ENCODE results near the gene RNF14. TPM values are rescaled to one million over a fixed set of nuclear protein-coding genes. Genes with fewer than 3 reads are reported as not detected.
"Not testable (repeated sequence)": the region's sequence is repeated elsewhere in the genome, so short reads cannot be mapped to it uniquely, and the experiment has no call there.

The RNF14 gene, protein sequence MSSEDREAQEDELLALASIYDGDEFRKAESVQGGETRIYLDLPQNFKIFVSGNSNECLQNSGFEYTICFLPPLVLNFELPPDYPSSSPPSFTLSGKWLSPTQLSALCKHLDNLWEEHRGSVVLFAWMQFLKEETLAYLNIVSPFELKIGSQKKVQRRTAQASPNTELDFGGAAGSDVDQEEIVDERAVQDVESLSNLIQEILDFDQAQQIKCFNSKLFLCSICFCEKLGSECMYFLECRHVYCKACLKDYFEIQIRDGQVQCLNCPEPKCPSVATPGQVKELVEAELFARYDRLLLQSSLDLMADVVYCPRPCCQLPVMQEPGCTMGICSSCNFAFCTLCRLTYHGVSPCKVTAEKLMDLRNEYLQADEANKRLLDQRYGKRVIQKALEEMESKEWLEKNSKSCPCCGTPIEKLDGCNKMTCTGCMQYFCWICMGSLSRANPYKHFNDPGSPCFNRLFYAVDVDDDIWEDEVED
- 10 to 100 TPM; 29.0 to 33.9 TPM for total RNA-seq

- Mint-ChIP-seq H3K27me3 (no peaks in the 10 kb centered on the region), H3K9me3 (no peaks in the 10 kb centered on the region), H3K36me3 (peaks cover 10% of the 10 kb centered on the region), H3K4me3 (peak within 1 kb of the TSS; percentile 97), H3K27ac (peak within 1 kb of the TSS; percentile 97), H3K4me1 (peaks cover 25% of the 10 kb centered on the region)
- peak; percentile 97 for DNase-seq
- peak; percentile 95 for ATAC-seq (ENCODE audit: low read depth)
- POLR2A ChIA-PET = interaction anchor here (0.5 to 3.3 kb wide), 35 partner anchors 9 to 553 kb away, joined by 3 to 52 read pairs (median 6); partner anchors contain the start of genes DELE1, FCHSD1, GNPDA1 and HDAC3
Measured at GRCh38 chr5:141968914-141969608, at the start of gene RNF14. TSS of gene RNF14 (plus strand) at chr5:141969105. CDS start at chr5:141973589, 4,484 bp downstream.

DNA sequence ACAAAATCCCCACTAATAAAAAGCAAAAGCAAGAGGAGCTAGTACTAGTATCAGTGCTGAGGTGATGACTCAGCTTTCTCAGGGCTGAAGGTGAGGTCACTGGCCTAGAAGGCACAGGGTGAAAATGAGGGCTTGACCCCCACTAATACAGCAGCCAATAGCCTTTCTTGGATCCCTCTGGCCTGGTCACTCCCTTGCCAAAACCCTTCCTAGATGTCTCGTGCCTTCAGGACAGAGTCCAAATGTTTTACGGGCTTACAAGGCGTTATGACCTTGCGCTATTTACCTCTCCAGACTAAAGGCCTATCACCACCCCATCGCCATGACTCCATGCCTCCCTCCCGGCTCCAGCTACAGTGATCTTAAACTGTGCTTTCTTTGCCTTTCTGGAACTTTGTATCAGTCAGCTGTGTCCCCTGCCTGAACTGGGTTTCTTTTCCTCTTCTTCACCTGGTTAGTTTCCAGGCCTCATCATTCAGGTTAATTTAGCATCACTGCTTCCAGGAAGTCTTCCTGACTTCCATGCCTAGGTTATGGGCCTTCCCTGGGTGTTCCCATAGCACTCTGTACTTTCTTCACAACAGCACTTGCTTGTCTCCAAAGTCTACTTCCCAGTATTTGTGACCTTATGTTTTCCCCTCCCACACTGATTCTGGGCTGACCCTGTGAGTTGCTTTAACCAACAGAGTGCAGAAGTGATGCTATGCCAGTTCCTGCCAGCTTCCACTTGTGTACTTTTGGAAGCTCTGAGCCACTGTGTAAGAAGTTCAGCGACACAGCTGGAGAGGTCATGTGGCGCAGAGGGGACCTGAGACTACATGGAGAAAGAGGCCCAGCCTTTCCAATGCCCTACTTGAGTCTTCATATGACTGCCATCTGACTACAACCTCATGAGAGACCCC lies 49.4 kb upstream of the RNF14 start:
- H3K9me3 Mint-ChIP-seq = no peaks in the 10 kb centered on the region
- DNase-seq = no peak
- no peak overlapping the region for H3K4me3 Mint-ChIP-seq
- POLR2A ChIA-PET = interaction anchor here (1.6 kb wide), 1 partner anchor 49 kb away, joined by 4 read pairs; the partner anchor contains the start of gene RNF14
- peaks cover 2% of the 10 kb centered on the region for H3K36me3 Mint-ChIP-seq
- peaks cover 16% of the 10 kb centered on the region for H3K27me3 Mint-ChIP-seq
- peaks cover 8% of the 10 kb centered on the region for H3K4me1 Mint-ChIP-seq
- peak overlapping the region; percentile 26 for H3K27ac Mint-ChIP-seq
- ATAC-seq (ENCODE audit: low read depth) = no peak

DNA sequence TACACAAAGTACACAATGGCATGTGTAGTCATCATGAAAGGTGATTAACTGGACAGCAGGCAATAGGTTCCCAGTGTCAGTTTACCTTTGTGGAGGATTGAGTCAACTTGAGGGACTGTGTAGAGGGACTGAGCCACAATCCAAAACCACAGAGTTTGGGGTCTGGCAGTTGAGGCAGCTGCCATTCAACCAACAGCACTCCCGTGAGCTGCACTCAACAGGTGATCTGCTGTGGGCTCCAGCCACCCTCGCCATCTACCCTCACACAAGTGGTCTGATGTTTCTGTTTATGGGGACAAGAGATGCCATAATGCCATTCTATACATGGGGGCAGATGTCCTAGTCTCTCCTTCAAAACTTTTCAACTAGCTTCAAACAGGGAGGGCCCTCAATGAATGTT lies 48.1 kb upstream of the RNF14 start:
- no peak overlapping the region for H3K4me3 Mint-ChIP-seq
- H3K36me3 Mint-ChIP-seq = peaks cover 8% of the 10 kb centered on the region

DNA sequence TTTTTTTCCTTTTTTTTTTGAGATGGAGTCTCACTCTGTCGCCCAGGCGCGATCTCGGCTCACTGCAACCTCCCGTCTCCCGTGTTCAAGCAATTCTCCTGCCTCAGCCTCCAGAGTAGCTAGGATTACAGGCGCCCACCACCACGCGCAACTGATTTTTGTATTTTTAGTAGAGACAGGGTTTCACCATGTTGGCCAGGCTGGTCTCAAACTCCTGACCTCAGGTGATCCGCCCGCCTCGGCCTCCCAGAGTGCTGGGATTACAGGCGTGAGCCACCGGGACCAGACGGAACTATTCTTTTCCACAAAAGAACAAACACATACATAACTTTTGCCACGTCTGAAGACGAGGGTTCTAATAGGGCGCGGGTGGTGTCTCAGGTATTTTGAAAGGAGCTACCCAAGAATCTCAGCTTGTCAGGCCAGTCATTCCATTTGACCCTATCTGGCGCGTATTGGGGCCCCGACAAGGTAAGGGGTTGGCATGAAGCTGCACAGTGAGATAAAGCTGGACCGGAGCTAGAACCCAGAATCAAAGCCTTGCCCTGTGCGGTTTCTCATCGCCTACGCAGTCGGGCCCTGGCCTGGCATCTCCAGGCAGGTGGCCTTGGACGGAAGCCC lies 46.0 kb upstream of the RNF14 start:
- POLR2A ChIA-PET = interaction anchor here (0.5 to 3.2 kb wide), 14 partner anchors 9 to 499 kb away, joined by 3 to 34 read pairs (median 4); partner anchors contain the start of genes FCHSD1, PCDH12, RELL2 and RNF14
- ATAC-seq (ENCODE audit: low read depth) = peak; percentile 4

More for the DNA sequence above, 48.1 kb upstream of the RNF14 start:
- Mint-ChIP-seq H3K27ac (no peak overlapping the region), H3K4me1 (peaks cover 5% of the 10 kb centered on the region), H3K27me3 (peaks cover 6% of the 10 kb centered on the region), H3K9me3 (no peaks in the 10 kb centered on the region)
- ATAC-seq (ENCODE audit: low read depth) = no peak
- no peak for DNase-seq
- POLR2A ChIA-PET = interaction anchor here (1.6 kb wide), 1 partner anchor 48 kb away, joined by 4 read pairs; the partner anchor contains the start of gene RNF14

GRCh38 chr5:141923448-141924313 lies 45.2 kb upstream of the RNF14 start, which contains the start of gene DELE1:
TSS of gene DELE1 (plus strand) at chr5:141923871. CDS start at chr5:141923942, 71 bp downstream.
- DNase-seq = peak; percentile 91
- peak; percentile 98 for ATAC-seq (ENCODE audit: low read depth)
- H3K4me1 Mint-ChIP-seq = peaks cover 12% of the 10 kb centered on the region
- peak within 1 kb of the TSS; percentile 94 for H3K4me3 Mint-ChIP-seq
- peak within 1 kb of the TSS; percentile 92 for H3K27ac Mint-ChIP-seq
- POLR2A ChIA-PET = interaction anchor here (1.0 to 3.2 kb wide), 12 partner anchors 9 to 287 kb away, joined by 3 to 34 read pairs (median 4); partner anchors contain the start of genes FCHSD1, PCDH12, RELL2 and RNF14
- peaks cover 12% of the 10 kb centered on the region for H3K36me3 Mint-ChIP-seq
- no peaks in the 10 kb centered on the region for H3K27me3 Mint-ChIP-seq
- no peaks in the 10 kb centered on the region for H3K9me3 Mint-ChIP-seq

More for the DNA sequence above, 46.0 kb upstream of the RNF14 start:
- Mint-ChIP-seq H3K4me1 (peaks cover 12% of the 10 kb centered on the region), H3K27ac (peak overlapping the region; percentile 92), H3K4me3 (peak overlapping the region; percentile 94)
- not testable (repeated sequence) for H3K27me3 Mint-ChIP-seq, H3K36me3 Mint-ChIP-seq, H3K9me3 Mint-ChIP-seq, DNase-seq

- POLR2A ChIA-PET = no interaction called here
- Mint-ChIP-seq H3K27me3 (no peaks in the 10 kb centered on the region), H3K4me1 (peaks cover 14% of the 10 kb centered on the region), H3K27ac (no peak overlapping the region), H3K36me3 (peaks cover 21% of the 10 kb centered on the region), H3K4me3 (no peak overlapping the region), H3K9me3 (no peaks in the 10 kb centered on the region)
- no peak for ATAC-seq (ENCODE audit: low read depth)
- no peak for DNase-seq
Measured at GRCh38 chr5:141926434-141926833, 42.5 kb upstream of the RNF14 start.

GRCh38 chr5:141928051-141928450 lies 40.9 kb upstream of the RNF14 start:
- DNase-seq (no peak), ATAC-seq (ENCODE audit: low read depth) (no peak)
- Mint-ChIP-seq H3K27me3 (no peaks in the 10 kb centered on the region), H3K4me1 (peaks cover 13% of the 10 kb centered on the region), H3K9me3 (no peaks in the 10 kb centered on the region), H3K4me3 (no peak overlapping the region), H3K27ac (no peak overlapping the region), H3K36me3 (peaks cover 22% of the 10 kb centered on the region)
- POLR2A ChIA-PET = no interaction called here

DNA sequence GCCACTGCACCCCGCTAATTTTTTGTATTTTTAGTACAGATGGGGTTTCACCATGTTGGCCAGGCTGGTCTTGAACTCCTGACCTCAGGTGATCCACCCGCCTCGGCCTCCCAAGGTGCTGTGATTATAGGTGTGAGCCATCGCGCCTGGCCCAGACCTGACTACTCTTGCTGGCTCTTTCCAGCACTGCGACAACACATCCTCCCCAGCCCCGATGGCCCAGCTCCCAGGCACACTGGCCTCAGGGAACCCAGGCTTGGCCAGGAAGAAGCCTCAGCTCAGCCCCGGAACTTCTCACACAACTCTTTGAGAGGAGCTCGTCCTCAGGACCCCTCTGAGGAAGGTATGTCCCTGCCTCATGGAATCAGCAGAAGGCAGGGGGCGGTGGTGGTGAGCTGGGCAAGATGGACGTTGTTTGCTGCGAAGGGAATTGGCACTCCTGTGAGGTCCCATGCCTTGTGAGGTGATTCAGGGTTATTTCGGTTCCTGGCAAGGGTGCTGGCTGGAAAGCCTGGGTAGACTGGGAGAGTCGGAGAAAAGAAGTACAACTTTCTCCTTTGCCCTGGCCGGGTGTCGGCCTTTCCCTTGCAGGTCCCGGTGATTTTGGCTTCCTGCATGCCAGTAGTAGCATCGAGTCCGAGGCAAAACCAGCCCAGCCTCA lies 39.4 kb upstream of the RNF14 start:
- Mint-ChIP-seq H3K36me3 (peaks cover 23% of the 10 kb centered on the region), H3K27me3 (no peaks in the 10 kb centered on the region), H3K27ac (no peak overlapping the region), H3K9me3 (no peaks in the 10 kb centered on the region), H3K4me3 (no peak overlapping the region), H3K4me1 (peaks cover 9% of the 10 kb centered on the region)
- ATAC-seq (ENCODE audit: low read depth) (no peak), DNase-seq (no peak)
- POLR2A ChIA-PET = no interaction called here

DNA sequence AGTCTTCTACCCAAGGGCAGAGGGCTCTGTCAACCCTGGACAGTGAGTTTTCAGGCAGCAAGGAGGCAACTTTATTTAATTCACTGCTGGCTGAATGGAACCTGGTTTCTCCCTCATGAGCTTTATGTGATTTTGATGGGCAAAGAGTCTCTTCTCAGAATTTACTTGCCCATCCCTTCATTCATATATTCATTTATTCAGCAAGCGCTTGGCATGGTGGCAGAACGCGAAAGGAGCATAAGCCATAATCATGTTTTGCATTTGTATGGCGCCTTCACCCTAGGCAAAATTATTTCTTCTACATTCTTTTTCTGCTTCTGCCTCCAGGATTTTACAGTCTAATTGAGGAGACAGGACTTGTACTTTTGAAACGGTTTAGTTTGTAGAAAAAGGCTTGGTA lies 37.2 kb upstream of the RNF14 start:
- ATAC-seq (ENCODE audit: low read depth) (no peak), DNase-seq (no peak)
- H3K36me3 Mint-ChIP-seq = peaks cover 22% of the 10 kb centered on the region
- no peak overlapping the region for H3K4me3 Mint-ChIP-seq
- H3K9me3 Mint-ChIP-seq = no peaks in the 10 kb centered on the region
- H3K27me3 Mint-ChIP-seq = no peaks in the 10 kb centered on the region
- no peak overlapping the region for H3K27ac Mint-ChIP-seq
- H3K4me1 Mint-ChIP-seq = peaks cover 9% of the 10 kb centered on the region
- POLR2A ChIA-PET = no interaction called here

DNA sequence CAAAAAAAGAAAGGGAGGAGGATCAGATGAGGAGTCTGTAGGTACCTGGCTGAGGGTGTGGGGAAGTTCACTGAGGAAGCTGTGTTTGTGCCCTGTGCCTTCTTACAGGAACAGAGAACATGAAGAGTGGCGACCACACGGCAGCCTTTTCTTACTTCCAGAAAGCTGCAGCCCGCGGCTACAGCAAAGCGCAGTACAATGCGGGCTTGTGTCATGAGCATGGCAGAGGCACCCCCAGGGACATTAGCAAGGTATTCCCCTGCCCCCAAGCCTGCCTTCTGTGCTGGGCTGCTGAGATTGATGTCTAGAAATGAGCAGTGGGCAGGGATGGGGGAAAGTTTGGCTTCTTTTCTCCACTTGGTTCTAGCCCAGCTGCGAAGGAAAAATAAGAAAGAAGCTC lies 35.8 kb upstream of the RNF14 start:
- no peak for DNase-seq
- ATAC-seq (ENCODE audit: low read depth) = no peak
- Mint-ChIP-seq H3K27me3 (no peaks in the 10 kb centered on the region), H3K4me3 (no peak overlapping the region), H3K9me3 (no peaks in the 10 kb centered on the region), H3K27ac (no peak overlapping the region), H3K36me3 (peaks cover 19% of the 10 kb centered on the region), H3K4me1 (peaks cover 2% of the 10 kb centered on the region)
- POLR2A ChIA-PET = no interaction called here

DNA sequence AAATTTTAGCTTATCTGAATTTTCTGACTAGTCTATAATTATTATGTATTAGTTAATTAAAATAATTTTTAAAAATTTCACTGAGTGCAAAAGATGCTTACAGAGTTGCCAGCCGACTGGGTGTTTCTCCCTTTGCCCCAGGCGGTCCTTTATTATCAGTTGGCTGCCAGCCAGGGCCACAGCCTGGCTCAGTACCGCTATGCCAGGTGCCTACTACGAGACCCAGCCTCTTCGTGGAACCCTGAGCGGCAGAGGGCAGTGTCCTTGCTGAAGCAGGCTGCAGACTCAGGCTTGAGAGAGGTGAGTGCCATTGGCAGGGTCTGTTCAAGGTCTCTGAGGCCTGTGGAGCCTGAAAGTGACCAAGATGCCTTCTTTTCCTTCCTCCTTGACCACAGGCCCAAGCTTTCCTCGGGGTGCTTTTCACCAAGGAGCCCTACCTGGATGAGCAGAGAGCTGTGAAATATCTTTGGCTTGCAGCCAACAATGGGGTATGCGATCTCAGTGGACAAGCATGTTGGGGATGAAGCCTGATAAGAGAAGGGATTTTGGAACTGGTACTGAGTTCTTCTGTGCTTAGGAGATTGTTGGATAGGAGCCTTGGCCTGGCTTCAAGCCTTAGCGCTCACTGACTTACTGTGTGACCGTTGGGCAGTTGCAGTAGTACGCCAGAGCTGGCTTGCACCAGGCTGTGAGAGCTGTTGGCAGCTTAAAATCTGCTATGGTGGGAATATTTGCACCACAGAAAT lies 34.6 kb upstream of the RNF14 start:
- Mint-ChIP-seq H3K27ac (no peak overlapping the region), H3K9me3 (no peaks in the 10 kb centered on the region), H3K4me1 (peaks cover 2% of the 10 kb centered on the region), H3K27me3 (no peaks in the 10 kb centered on the region), H3K4me3 (no peak overlapping the region), H3K36me3 (peaks cover 15% of the 10 kb centered on the region)
- ATAC-seq (ENCODE audit: low read depth) = no peak
- POLR2A ChIA-PET = no interaction called here
- DNase-seq = no peak
